Nucleus accumbens (tissue), 56 donors: ENCODE results near the gene PLPPR5.
"Not testable (repeated sequence)": the region's sequence is repeated elsewhere in the genome, so short reads cannot be mapped to it uniquely, and the experiment has no call there.

Experiments
- DNase-seq, 56 donors: peaks; one replicate each; lab custom pipeline; 2025; lab: John Stamatoyannopoulos, UW

PLPPR5 gene, protein sequence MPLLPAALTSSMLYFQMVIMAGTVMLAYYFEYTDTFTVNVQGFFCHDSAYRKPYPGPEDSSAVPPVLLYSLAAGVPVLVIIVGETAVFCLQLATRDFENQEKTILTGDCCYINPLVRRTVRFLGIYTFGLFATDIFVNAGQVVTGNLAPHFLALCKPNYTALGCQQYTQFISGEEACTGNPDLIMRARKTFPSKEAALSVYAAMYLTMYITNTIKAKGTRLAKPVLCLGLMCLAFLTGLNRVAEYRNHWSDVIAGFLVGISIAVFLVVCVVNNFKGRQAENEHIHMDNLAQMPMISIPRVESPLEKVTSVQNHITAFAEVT

DNA sequence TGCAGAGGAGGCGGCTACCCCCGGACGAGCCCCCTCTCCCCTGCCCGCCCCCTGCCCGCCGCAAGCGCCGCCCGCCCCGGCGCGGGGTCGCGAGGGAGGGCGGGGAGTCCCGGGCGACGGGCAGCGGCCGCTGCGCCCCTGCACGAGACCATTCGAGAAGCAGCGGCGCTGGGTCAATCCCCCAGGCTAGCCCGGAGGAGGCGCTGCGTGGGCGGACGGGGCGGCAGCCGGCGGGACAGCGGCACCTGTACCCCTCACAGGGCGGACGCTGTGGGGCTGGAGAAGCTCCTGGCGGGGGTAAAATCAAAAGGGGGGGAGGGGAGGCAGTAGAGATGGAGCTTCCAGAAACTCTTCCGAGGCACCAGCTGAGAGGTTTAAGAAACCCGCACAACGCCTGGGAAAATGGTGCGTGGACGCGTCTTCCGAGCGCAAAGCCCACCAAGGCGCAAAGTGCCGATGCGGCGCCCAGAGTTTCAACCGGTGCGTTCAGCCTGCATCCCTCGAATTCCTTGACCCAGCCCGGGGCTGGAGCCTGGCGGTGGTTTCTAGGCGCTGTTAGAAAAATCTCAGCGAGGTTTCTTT is at the start of gene PLPPR5:
TSS of gene PLPPR5 (minus strand) at position 1 of the 582 bp plus-strand sequence. CDS start 190 bp downstream, outside the sequence.
- peak in 28 of 56 donors; percentile 6 to 77 (median 40) for DNase-seq

DNA sequence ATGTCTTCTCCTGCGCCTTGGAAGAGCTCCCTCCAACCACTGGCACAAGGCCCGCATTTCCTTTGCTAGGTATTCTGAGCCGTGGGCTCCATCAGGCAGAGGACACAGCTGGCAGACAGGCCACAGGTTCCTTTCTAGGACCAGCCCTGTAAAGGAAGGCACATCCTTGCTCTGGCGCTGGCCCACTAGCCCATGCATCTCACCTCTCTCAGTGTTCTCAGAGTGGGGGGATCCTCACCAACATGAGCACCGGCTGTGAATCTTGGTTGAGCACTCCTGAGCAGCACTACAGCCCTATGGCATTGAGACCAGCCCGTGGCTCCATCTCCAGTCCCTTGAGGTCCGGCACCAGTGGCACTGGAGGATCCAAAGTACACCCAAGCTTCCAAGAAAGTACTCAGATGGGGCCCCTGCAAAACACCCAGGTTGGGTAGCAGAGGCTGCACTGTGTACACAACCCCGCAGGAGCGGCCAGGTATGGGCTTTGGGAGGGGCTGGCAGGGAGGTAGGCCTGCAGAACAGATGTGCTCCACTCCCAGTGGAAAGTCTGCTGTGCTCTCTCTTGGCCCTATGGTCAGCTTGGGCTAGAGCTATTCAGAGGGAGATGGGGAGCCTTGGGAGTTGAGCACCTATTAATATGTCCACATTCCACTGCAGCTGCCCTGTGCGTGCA is 47.1 kb upstream of the PLPPR5 start:
- DNase-seq = no peak

DNA sequence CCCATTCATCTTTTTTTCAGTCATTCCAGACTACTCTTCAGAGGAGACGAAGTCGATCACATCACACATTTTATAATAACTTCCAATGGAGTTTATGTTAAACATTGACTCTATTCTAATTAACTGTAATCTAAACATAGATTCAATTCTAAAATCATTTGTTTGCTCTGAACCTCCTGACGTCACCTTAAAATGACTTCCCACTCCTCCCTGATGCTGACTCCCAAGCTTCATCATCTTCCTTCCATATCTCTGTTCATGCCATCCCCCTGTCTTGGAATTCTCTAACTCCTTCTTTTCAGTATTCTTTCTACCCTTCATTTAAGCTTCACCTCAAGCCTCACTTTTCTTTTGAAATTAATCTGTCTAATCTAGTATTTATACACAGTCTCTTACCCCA is 45.1 kb upstream of the PLPPR5 start:
- no peak for DNase-seq

DNA sequence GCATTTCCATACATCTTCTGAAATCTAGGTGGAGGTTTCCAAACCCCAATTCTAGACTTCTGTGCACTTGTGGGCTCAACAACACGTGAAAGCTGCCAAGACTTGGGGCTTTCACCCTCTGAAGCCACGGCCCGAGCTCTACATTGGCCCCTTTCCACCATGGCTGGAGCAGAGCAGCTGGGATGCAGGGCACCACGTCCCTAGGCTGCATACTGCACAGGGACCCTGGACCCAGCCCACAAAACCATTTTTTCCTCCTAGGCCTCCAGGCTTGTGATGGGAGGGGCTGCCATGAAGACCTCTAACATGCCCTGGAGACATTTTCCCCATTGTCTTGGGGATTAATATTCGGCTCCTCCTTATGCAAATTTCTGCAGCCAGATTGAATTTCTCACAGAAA is 32.1 kb upstream of the PLPPR5 start:
- not testable (repeated sequence) for DNase-seq

DNA sequence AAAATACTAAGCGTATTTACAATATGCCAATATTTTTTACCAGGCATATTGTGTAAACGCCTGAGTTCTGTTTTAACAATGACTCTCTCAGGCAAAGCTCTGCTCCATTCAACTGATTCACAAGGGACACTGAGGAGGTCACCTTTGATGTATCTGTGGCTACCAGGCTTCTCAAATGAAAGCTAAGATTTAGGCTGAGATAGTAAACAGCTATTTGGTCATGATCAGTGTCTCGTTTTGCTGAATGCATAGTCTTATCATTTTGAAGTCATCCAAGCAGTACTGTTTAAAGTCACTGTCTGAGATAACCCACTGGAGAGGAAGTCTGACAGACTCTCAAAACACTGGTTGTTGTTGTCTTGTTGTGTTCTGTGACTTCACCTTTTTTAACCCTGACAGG is 13.7 kb upstream of the PLPPR5 start:
- DNase-seq = no peak

DNA sequence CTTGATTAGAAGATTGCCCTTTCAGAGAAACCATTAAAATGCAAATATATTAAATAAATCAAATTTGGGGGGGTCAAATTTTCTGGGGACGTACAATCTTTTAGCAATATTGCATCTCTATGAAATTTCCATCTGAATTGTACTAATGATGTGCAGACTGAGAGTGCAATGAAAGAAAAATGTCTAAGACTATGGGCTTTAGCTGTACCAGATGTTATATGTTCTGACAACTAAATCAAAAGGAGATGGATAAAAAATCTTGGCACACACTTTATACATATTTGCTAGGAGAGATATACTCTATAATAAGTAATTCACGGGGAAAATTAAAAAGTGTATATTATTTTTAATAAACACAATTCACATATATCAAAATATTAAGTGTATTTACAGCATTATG is 13.0 kb upstream of the PLPPR5 start:
- no peak for DNase-seq

DNA sequence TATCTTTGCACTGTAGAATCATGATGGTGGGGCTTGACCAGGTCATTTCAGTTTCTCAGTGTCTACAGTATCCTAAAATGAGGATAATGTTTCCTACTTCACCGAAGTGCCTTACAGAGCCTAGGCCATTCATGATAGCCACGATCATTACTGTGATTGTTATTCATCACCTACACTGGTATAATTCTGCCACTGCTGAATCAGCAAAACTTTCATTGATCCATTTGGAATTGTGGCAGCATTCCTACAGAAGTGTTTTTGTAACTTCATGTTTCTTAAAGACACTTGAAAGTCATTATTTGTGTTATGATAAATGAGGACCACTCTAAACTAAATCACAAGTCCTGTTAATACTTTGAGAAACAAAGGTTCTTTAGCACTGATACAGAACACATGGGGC is 6.0 kb upstream of the PLPPR5 start:
- no peak for DNase-seq

DNA sequence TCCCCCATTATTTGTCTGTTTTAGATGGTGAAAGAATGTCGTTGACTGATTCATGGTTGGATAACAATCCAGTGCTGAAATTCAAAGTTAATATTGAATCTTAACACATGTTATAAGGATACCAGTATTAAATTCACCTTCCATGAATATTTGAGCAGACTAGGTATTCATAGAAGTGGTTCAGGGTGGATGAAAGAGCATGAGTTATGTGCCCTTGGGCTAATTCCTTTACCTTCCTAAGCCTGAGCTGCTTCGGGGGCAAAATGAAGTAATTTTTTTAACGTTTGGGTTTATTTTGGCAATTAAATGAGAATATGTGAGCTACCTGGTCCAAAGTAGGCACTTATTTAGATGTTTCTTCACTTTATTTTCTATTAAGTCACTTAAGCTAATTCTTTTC is 2.7 kb upstream of the PLPPR5 start:
- no peak for DNase-seq

DNA sequence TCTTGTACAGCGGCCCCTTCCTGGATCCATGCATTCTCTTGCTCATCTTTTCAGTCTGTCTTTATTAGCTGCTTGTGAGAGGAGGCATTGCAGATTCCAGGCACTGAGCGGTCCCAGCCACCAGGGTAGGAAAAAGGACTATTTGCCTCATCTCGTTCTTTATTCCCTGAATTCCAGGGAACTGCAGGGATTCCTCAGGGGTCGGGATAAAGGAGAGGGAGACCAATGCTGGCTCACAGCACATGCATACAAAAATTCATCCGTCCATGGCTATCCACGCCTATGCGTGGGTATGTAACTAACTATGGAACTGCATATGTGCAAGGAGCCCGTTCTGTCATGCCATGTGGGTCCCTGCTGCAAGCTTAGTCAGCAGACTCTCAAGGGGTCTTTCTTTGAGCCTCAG is 879 bp upstream of the PLPPR5 start:
- peak in 22 of 56 donors; percentile 2 to 65 (median 35) for DNase-seq

DNA sequence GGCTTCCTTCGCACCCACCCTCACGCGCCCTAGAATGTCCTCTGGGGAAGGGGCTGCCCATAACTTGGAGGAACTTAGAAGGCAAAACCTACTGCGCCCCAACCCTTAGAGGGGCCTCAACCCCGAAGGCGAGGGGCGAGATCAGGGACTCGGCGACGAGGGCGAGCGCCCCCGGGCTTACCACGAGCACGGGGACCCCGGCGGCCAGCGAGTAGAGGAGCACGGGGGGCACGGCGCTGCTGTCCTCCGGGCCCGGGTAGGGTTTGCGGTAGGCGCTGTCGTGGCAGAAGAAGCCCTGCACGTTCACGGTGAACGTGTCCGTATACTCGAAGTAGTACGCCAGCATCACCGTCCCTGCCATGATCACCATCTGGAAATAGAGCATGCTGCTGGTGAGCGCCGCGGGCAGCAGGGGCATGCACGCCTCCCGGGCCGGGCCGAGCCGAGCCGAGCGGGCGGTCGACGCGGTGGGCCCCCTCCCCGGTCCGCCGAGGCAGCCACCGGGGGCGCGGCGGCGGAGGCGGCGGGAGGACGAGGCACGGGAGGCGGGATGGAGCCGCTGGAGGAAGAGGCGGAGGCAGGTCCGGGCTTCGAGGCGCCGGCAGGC is 304 bp downstream of the PLPPR5 start:
- DNase-seq = peak in 28 of 56 donors; percentile 5 to 60 (median 28)

DNA sequence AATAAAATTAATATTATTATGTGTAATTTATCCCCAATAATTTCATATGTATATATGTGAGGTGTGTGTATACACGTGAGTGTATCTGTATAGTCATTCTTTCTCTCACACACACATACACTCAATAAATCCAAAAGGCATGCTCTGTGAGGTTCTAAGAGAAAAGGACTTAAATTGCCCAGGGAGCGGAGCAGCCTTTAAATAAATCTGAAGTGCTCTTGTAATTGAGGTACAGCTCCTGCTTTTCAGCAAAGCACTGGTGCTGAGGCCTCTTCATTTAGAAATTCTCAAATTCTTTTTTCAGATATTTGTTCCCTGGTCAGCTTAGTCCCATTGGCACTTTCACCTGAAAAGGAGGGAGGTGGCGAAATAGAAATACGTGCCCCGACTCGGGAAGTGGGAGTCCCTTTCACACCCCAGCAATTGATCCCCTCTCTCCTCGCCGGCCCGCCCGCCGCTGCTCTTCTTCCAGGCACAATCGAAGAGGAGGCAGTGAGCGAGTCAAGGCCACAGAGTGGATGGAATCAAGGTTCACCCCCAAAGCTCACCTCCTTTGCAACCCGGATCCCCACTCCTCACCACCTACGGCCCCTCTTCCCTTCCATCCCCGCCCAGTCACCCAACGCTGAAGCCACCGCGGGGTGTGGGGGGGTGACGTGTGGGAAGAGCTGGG is 944 bp downstream of the PLPPR5 start:
- DNase-seq = peak in 23 of 56 donors; percentile 0 to 48 (median 16)

DNA sequence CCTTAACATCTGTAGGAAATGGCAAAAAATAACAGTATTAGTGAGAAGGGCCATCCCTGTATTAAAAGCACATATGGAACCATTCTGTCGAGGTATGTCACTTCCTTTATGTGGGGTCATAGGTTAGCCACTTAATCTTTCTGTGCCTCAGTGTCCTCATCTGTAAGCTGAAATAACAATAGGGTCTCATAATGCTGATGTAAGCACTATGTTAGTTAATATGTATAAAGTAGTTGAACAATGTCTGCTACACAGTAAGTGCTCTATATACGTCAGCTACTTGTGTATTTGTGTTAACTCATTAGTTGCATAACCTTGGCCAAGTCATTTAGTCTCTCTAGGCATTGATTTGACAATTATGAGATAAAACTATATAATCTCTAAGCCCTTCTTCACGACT is 11.8 kb downstream of the PLPPR5 start:
- no peak for DNase-seq

DNA sequence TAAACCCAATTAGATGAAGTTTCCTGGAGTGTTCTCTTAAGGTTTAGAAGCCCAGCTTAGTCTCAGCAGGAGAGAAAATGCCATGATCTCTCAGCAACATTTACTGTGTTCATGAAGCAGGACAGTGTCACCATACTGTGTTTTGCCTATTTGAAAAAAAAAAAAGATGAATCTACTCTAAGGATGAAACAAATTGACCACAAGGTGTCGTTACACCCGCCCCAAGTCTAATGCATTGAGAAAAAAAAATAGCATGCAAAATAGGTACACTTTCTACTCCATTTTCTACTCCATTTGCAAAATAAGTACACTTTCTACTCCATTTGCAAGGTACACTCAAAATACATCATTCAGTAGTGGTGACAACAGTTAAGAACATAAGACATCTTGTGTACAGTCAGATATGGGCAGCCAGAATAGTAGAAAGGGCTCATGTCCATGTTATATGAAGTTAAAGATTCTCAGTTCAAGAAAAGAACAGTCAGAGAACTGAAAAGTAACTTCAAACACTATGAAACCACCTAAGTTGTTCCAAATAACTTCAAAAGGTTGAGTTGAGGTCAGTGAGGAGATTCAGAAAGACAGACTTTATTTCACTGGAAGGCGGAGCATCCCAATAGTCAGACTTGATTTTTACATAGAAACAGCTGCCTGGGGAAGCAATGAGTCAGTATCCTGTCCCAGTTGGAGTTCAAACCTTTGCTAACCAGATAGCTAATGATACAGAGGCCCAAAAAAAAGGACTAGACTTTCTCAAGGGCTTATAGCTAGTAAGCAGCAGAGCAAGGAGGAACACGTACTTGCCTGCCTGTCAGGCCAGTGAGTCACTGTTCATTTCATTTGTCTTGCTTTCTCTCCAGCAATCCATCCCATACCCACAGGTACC is 13.3 kb downstream of the PLPPR5 start:
- DNase-seq = no peak

DNA sequence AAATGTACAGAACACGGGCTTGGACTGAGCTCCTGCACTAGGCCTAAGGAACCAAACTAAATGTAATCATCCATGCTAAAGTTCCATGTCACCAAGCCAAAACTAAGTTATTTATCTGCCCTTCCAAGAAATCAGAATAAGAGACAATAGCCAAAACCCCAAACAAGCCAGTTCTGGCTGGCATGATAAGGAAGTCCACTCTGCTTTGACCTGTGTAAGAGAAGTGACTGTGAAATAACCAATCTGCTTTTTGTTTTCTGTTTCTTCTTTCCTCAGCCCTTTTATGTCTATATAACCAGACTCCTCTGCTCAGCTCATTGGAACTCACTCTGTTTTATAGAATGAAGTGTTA is 15.1 kb downstream of the PLPPR5 start:
- DNase-seq = no peak

DNA sequence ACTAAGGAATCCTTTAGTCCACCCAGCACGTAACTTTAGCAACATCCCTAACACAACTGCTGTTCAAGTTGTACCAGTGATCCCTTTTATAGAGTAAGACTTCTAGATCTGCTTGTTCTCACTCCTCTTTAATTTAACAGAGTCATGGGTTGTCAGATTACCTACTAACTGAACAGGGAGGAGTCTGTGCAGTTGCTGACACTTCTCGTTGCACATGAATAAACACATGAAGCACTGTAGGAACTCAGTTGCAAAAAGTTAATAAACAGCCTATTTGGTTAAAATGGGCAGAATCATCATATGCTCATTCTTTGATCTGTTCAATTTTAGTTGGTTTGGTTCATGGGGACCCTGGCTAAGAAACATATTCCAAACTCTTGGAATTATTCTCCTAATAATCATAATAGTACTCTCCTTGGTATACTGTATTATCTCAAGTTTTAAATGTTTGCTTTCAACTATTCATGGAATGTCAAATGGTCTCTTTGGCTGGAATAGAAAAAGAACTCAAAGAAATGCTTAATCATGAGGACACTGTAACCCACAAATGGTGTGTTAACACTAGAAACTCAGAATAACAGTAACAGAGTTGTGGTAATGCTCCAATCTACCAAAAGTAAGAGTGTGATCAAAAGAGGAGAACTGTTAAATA is 15.6 kb downstream of the PLPPR5 start:
- DNase-seq = no peak

DNA sequence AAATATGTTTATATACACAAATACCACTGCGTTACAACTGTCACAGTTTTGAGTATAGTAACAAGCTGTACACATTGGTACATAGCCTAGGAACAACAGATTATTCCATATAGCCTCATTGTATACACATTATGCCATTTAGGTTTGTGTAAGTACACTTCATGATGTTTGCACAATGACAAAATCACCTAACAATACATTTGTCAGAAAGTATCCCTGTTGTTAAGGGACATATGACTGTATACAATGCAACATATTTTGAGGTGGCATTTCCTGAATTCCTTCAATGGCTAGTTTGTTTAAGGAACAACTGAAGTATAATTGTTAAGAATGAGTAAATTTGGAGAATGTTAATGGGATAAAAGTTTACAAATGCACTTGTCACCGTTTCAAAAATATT is 19.0 kb downstream of the PLPPR5 start:
- no peak for DNase-seq

DNA sequence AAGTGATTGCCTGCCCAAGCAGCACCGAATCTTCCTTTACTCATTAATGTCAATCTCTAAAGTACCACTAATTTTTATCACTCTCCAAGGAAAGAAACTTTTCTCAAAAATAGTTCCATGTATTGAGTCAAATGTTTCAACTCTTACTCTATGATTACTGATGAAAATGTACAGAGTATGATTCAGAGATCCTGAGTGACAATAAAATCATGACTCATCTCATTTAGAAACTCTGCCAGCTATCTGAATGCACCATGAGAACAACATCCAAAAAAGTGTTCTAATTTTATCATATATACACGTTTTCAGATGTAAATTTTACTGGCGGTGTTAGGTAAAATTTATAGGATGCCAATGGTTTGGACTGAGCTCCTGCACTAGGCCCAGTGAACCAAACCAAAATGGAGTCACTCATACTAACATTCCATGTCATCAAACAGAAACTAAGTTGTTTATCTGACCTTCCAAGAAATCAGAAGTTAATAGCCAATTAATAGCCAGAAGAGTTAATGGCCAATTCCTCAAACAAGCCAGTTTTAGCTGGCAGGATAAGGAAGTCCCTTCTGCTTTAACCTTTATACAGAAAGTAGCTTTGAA is 22.6 kb downstream of the PLPPR5 start:
- DNase-seq = no peak

DNA sequence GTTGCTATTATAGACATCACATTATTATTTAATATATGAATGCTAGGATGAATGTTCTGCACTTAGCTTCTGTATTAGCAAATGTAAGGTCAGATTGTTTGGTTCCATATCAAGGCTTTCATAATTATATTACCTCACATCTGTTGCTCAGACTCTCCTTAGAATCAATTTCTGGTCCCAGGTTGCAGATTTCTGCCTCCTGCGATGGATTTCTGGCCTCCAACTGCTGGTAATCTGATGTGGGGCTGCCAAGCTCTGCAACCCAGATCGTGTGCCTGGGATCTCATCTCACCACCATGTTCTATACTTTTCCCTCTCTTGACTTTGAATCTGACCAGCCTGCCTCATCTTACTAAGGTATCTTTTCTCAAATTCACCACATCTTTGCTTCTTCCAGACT is 25.2 kb downstream of the PLPPR5 start:
- no peak for DNase-seq

DNA sequence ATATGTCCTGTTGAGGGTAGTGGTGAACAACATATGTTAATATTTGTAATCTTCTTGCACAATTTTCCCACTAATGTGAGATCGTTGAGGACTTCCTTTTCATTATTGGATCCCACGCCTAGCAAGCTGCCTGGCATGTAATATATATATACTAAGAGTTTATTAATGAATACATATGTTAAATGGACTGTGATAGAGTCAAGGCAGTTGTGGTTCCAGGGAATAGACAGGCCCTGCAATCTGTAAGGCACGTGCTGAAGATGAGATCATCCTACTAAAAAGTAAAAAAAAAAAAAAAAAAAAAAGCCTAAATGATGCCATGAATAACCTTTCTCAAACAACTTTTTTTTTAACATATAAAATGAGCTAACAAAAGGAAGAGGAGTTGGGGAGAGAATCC is 28.9 kb downstream of the PLPPR5 start:
- DNase-seq = no peak
